Peyer's patch (tissue), 4 donors: ENCODE results near the gene GUSB.

ENCODE experiments used
- CTCF ChIP-seq, 6 experiments: fragments of 450-650 bp in 4 of 6; fragments of 200-600 bp in 2 of 6; sonication (generic) in 1 of 6; IDR thresholded peaks; one replicate each; pipeline ENCODE4 v1.5.1; 2017 to 2019; ENCODE audit warnings: antibody characterized with exemption in 6 of 6, mild to moderate bottlenecking in 3 of 6, moderate library complexity in 1 of 6
- POLR2A ChIP-seq, 2 donors: fragments of 450-650 bp; IDR thresholded peaks; one replicate each; pipeline ENCODE4 v1.5.1; 2017; ENCODE audit warnings: antibody characterized with exemption in 2 of 2, mild to moderate bottlenecking in 2 of 2, moderate library complexity in 2 of 2

- TF ChIP-seq CTCF (IDR thresholded peaks at IDR 0.05): no peak
- TF ChIP-seq POLR2A (IDR thresholded peaks at IDR 0.05): no peak
Observed at GRCh38 chr7:65925040-65925439, 57.0 kb downstream of the GUSB start.
